Epithelial cell of proximal tubule (primary cell): ENCODE results near the gene TFF3. TPM values are rescaled to one million over a fixed set of nuclear protein-coding genes. Genes with fewer than 3 reads are reported as not detected.

ENCODE experiments used
- DNase-seq: peaks from one replicate; pipeline ENCODE4 v3.0.0-alpha.2; 2011; ENCODE audit warnings: low read depth
- H3K4me3 ChIP-seq: 2 replicates; pipeline ENCODE4 v1.5.1; 2011; ENCODE audit warnings: low read depth, mild to moderate bottlenecking, low read length
- CTCF ChIP-seq: conservative IDR thresholded peaks from 2 replicates; pipeline ENCODE4 v1.5.1; 2012; ENCODE audit warnings: low read depth, mild to moderate bottlenecking, low read length
- total RNA-seq: library from RNA; depleted of rRNA; stranded (reverse); fragments of >200 nt; gene quantifications from 2 replicates; pipeline ENCODE4 v1.2.3, GENCODE V29; 2015

Gene TFF3
- total RNA-seq, 1 donor from 2014 or later, result 1.0 TPM

- TF ChIP-seq CTCF, result no peak
- DNase-seq, result no peak
- H3K4me3 ChIP-seq, result no peak overlapping the region
Observed at GRCh38 chr21:42304556-42305454, 10.4 kb downstream of the TFF3 start.

GRCh38 chr21:42303443-42303842 lies 11.8 kb downstream of the TFF3 start:
- no peak for TF ChIP-seq CTCF
- no peak for DNase-seq
- H3K4me3 ChIP-seq, result no peak overlapping the region

GRCh38 chr21:42302794-42303193 lies 12.4 kb downstream of the TFF3 start:
- H3K4me3 ChIP-seq, result no peak overlapping the region
- DNase-seq, result no peak
- no peak for TF ChIP-seq CTCF

GRCh38 chr21:42302076-42302650 lies 13.0 kb downstream of the TFF3 start:
- no peak for TF ChIP-seq CTCF
- no peak for DNase-seq
- no peak overlapping the region for H3K4me3 ChIP-seq

GRCh38 chr21:42301371-42302075 lies 13.7 kb downstream of the TFF3 start:
- DNase-seq, result no peak
- H3K4me3 ChIP-seq, result no peak overlapping the region
- TF ChIP-seq CTCF, result no peak

- TF ChIP-seq CTCF, result no peak
- no peak for DNase-seq
Observed at GRCh38 chr21:42300956-42301355, 14.3 kb downstream of the TFF3 start.

More at GRCh38 chr21:42300956-42301355, 14.3 kb downstream of the TFF3 start:
- H3K4me3 ChIP-seq, result no peak overlapping the region
